Measurements from ENCODE around the gene POLR1E.
A peak's percentile ranks its signal among the peaks of the same experiment; 100 is the strongest.

POLR1E gene

DNA sequence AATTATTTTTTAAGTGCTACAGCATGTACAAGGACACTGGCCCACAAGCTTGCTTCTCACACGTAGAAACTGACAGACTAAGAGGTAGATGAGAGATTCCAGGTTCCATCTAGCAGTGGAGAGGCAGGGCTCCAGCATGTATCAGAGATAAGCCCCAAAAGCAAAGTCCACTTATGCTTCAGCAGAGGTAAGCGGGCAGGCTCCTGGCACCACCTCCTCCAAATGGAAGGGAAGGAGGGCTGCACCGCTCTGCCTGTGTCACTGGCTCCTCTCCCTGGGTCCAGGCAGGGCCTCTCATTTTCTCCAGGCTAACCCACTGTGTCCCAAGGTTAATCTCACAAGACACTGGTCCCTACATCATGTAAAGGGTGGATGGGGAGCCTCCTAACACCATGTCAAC, 47.4 kb upstream of the POLR1E start:
- Histone ChIP-seq H2BK5ac (ENCODE audit: low read depth, low read length, poor library complexity) (no peak overlapping the region), H4K91ac (ENCODE audit: low read depth, low read length) (no peak overlapping the region), H3K9ac (ENCODE audit: low read length) (no peak overlapping the region), H3K18ac (ENCODE audit: low read length) (no peak overlapping the region), H2AK5ac (ENCODE audit: low read length) (no peak overlapping the region), H3K27ac (ENCODE audit: low read depth, low read length) (no peak overlapping the region), H3K4me3 (ENCODE audit: low read depth, low read length) (no peak overlapping the region), H2BK12ac (ENCODE audit: low read length) (no peak overlapping the region), H3K36me3 (ENCODE audit: control insufficient read depth in 1 of 2, insufficient read depth in 2 of 2, low read length in 2 of 2) (peaks cover 50 to 72% of the 10 kb centered on the region in 2 experiments), H3K4me1 (ENCODE audit: control insufficient read depth in 1 of 2, insufficient read depth in 2 of 2, low read length in 2 of 2) (peaks cover 3 to 5% of the 10 kb centered on the region in 2 experiments), H2BK120ac (ENCODE audit: insufficient read depth, low read length, poor library complexity) (no peak overlapping the region), H3K9me3 (ENCODE audit: insufficient read depth, low read depth, low read length) (no peaks in the 10 kb centered on the region), H3K14ac (ENCODE audit: low read length) (no peak overlapping the region), H3K27me3 (ENCODE audit: insufficient read depth, low read length) (no peaks in the 10 kb centered on the region), H4K12ac (ENCODE audit: low read depth, low read length) (no peak overlapping the region), H3K79me2 (ENCODE audit: control insufficient read depth, insufficient read depth, low read length, poor library complexity) (no peaks in the 10 kb centered on the region), H3K79me1 (ENCODE audit: low read length) (no peaks in the 10 kb centered on the region), H3K4ac (ENCODE audit: low read depth, low read length) (no peak overlapping the region), H4K8ac (ENCODE audit: low read depth, low read length) (no peak overlapping the region), H3K4me2 (ENCODE audit: low read length) (no peak overlapping the region), H3K23ac (ENCODE audit: low read length) (no peak overlapping the region), H2AFZ (ENCODE audit: insufficient read depth, low read length, poor library complexity) (no peak overlapping the region)
- DNase-seq, result no peak
- WGBS (ENCODE audit: extremely low coverage, insufficient coverage, insufficient read length), result no CpG with 5 or more reads among the region's 3 CpGs

DNA sequence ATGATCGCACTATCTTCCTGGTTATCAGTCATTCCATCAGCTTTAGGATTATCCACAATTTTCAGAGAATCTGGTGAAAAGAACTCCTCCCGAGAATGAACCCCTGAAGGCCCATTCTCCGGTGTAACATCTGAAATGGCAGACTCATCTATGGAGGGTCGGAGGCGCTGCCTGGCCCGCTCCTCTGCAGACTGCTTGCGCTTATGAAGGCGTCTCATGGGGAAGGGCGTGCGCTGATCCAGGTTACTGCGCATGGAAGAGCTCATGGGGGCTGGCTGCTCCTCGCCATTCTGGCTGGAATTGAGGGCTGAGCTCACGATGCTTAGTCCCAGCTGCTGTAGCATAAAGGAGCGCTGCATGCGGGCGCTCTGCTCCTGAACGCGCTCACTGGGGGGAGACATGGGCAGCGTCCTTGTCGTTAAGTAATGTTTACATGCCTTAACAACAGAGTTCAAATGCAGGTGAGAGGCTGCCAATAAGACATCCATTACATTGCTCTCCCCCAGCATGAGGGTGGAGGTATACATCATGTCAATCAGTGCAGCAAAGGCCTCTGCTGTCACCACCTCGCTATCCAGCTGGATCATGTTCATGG, 43.9 kb upstream of the POLR1E start:
- no peaks in the 10 kb centered on the region for H3K27me3 ChIP-seq (ENCODE audit: insufficient read depth, low read length)
- H3K27ac ChIP-seq (ENCODE audit: low read depth, low read length), result no peak overlapping the region
- H2BK12ac ChIP-seq (ENCODE audit: low read length), result no peak overlapping the region
- no peaks in the 10 kb centered on the region for H3K4me1 ChIP-seq (ENCODE audit: control insufficient read depth in 1 of 2, insufficient read depth in 2 of 2, low read length in 2 of 2)
- no peaks in the 10 kb centered on the region for H3K9me3 ChIP-seq (ENCODE audit: insufficient read depth, low read depth, low read length)
- peaks cover 1% of the 10 kb centered on the region for H3K79me2 ChIP-seq (ENCODE audit: control insufficient read depth, insufficient read depth, low read length, poor library complexity)
- H3K4me3 ChIP-seq (ENCODE audit: low read depth, low read length), result no peak overlapping the region
- H2AFZ ChIP-seq (ENCODE audit: insufficient read depth, low read length, poor library complexity), result no peak overlapping the region
- H2BK120ac ChIP-seq (ENCODE audit: insufficient read depth, low read length, poor library complexity), result no peak overlapping the region
- no peak overlapping the region for H4K91ac ChIP-seq (ENCODE audit: low read depth, low read length)
- H2AK5ac ChIP-seq (ENCODE audit: low read length), result no peak overlapping the region
- H3K9ac ChIP-seq (ENCODE audit: low read length), result no peak overlapping the region
- H3K79me1 ChIP-seq (ENCODE audit: low read length), result no peaks in the 10 kb centered on the region
- H2BK5ac ChIP-seq (ENCODE audit: low read depth, low read length, poor library complexity), result no peak overlapping the region
- no peak overlapping the region for H3K4ac ChIP-seq (ENCODE audit: low read depth, low read length)
- no peak overlapping the region for H3K18ac ChIP-seq (ENCODE audit: low read length)
- WGBS (ENCODE audit: extremely low coverage, insufficient coverage, insufficient read length), result no CpG with 5 or more reads among the region's 21 CpGs
- H3K23ac ChIP-seq (ENCODE audit: low read length), result no peak overlapping the region
- peak; percentile 50 to 70 for DNase-seq
- H3K14ac ChIP-seq (ENCODE audit: low read length), result no peak overlapping the region
- H4K8ac ChIP-seq (ENCODE audit: low read depth, low read length), result no peak overlapping the region
- H4K12ac ChIP-seq (ENCODE audit: low read depth, low read length), result no peak overlapping the region
- H3K4me2 ChIP-seq (ENCODE audit: low read length), result no peak overlapping the region
- peaks cover 35 to 47% of the 10 kb centered on the region in 2 experiments for H3K36me3 ChIP-seq (ENCODE audit: control insufficient read depth in 1 of 2, insufficient read depth in 2 of 2, low read length in 2 of 2)

DNA sequence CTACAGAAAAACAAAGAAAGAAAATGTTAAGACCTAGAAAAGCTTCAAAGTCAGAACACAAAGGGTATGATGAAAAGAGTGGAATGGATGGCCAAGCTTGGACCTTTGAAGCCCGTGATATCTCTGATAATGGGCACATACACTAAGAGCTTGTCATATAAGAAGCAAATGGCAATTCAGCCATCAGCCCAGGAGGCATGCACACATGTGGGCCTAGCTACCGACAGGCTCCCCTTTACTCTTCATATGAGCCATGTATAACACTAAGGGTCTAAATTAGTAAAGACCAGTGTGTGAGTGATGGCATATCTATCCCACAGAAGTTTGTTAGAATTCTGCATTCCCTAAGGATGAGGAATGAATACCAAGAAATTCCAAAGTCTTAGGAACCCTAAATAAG, 43.2 kb upstream of the POLR1E start:
- peaks cover 1% of the 10 kb centered on the region for H3K79me2 ChIP-seq (ENCODE audit: control insufficient read depth, insufficient read depth, low read length, poor library complexity)
- no peaks in the 10 kb centered on the region for H3K27me3 ChIP-seq (ENCODE audit: insufficient read depth, low read length)
- no peak overlapping the region for H3K23ac ChIP-seq (ENCODE audit: low read length)
- H2AK5ac ChIP-seq (ENCODE audit: low read length), result no peak overlapping the region
- no peak overlapping the region for H2BK120ac ChIP-seq (ENCODE audit: insufficient read depth, low read length, poor library complexity)
- H3K14ac ChIP-seq (ENCODE audit: low read length), result no peak overlapping the region
- H3K4me3 ChIP-seq (ENCODE audit: low read depth, low read length), result no peak overlapping the region
- no peaks in the 10 kb centered on the region for H3K4me1 ChIP-seq (ENCODE audit: control insufficient read depth in 1 of 2, insufficient read depth in 2 of 2, low read length in 2 of 2)
- no peak overlapping the region for H4K12ac ChIP-seq (ENCODE audit: low read depth, low read length)
- DNase-seq, result peak; percentile 81 to 82
- H3K4me2 ChIP-seq (ENCODE audit: low read length), result no peak overlapping the region
- H2BK12ac ChIP-seq (ENCODE audit: low read length), result no peak overlapping the region
- H3K27ac ChIP-seq (ENCODE audit: low read depth, low read length), result no peak overlapping the region
- H2AFZ ChIP-seq (ENCODE audit: insufficient read depth, low read length, poor library complexity), result no peak overlapping the region
- no peak overlapping the region for H4K91ac ChIP-seq (ENCODE audit: low read depth, low read length)
- no peak overlapping the region for H2BK5ac ChIP-seq (ENCODE audit: low read depth, low read length, poor library complexity)
- no CpG with 5 or more reads among the region's 2 CpGs for WGBS (ENCODE audit: extremely low coverage, insufficient coverage, insufficient read length)
- H4K8ac ChIP-seq (ENCODE audit: low read depth, low read length), result no peak overlapping the region
- H3K4ac ChIP-seq (ENCODE audit: low read depth, low read length), result no peak overlapping the region
- H3K36me3 ChIP-seq (ENCODE audit: control insufficient read depth in 1 of 2, insufficient read depth in 2 of 2, low read length in 2 of 2), result peaks cover 31 to 40% of the 10 kb centered on the region in 2 experiments
- H3K79me1 ChIP-seq (ENCODE audit: low read length), result no peaks in the 10 kb centered on the region
- no peak overlapping the region for H3K18ac ChIP-seq (ENCODE audit: low read length)
- H3K9ac ChIP-seq (ENCODE audit: low read length), result no peak overlapping the region
- H3K9me3 ChIP-seq (ENCODE audit: insufficient read depth, low read depth, low read length), result no peaks in the 10 kb centered on the region

DNA sequence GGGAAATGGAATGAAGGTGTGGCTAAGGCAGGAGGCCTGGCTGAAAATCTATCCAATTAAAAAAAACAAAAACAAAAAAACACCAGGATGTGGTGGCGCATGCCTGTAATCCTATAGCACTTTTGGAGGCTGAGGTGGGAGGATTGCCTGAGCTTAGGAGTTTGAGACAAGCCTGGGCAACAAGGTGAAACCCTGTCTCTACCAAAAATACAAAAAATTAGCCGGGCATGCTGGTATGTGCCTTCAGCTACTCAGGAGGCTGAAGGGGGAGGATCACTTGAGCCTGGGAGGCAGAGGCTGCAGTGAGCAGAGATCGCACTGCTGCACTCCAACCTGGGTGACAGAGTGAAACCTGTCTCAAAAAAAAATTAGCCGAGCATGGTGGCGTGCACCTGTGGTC, 42.2 kb upstream of the POLR1E start:
- Histone ChIP-seq H4K91ac (ENCODE audit: low read depth, low read length) (no peak overlapping the region), H3K23ac (ENCODE audit: low read length) (no peak overlapping the region), H3K9me3 (ENCODE audit: insufficient read depth, low read depth, low read length) (no peaks in the 10 kb centered on the region), H2BK5ac (ENCODE audit: low read depth, low read length, poor library complexity) (no peak overlapping the region), H2BK12ac (ENCODE audit: low read length) (no peak overlapping the region), H3K4me3 (ENCODE audit: low read depth, low read length) (no peak overlapping the region), H3K18ac (ENCODE audit: low read length) (no peak overlapping the region), H3K27ac (ENCODE audit: low read depth, low read length) (no peak overlapping the region), H2AFZ (ENCODE audit: insufficient read depth, low read length, poor library complexity) (no peak overlapping the region), H3K14ac (ENCODE audit: low read length) (no peak overlapping the region), H3K4me2 (ENCODE audit: low read length) (no peak overlapping the region), H2BK120ac (ENCODE audit: insufficient read depth, low read length, poor library complexity) (no peak overlapping the region), H3K27me3 (ENCODE audit: insufficient read depth, low read length) (no peaks in the 10 kb centered on the region), H3K4ac (ENCODE audit: low read depth, low read length) (no peak overlapping the region), H4K12ac (ENCODE audit: low read depth, low read length) (no peak overlapping the region), H3K79me1 (ENCODE audit: low read length) (no peaks in the 10 kb centered on the region), H3K4me1 (ENCODE audit: control insufficient read depth in 1 of 2, insufficient read depth in 2 of 2, low read length in 2 of 2) (no peaks in the 10 kb centered on the region), H4K8ac (ENCODE audit: low read depth, low read length) (no peak overlapping the region), H3K79me2 (ENCODE audit: control insufficient read depth, insufficient read depth, low read length, poor library complexity) (peaks cover 1% of the 10 kb centered on the region), H3K36me3 (ENCODE audit: control insufficient read depth in 1 of 2, insufficient read depth in 2 of 2, low read length in 2 of 2) (peaks cover 25 to 33% of the 10 kb centered on the region in 2 experiments), H2AK5ac (ENCODE audit: low read length) (no peak overlapping the region), H3K9ac (ENCODE audit: low read length) (no peak overlapping the region)
- peak; percentile 62 to 80 for DNase-seq
- no CpG with 5 or more reads among the region's 5 CpGs for WGBS (ENCODE audit: extremely low coverage, insufficient coverage, insufficient read length)
